Testis (tissue), 2 donors: ENCODE data around the gene TMEM239.

ENCODE experiments used
- POLR2A ChIP-seq: fragments of 450-650 bp; IDR thresholded peaks from one replicate; pipeline ENCODE4 v1.6.1; 2017; ENCODE audit warnings: antibody characterized with exemption, mild to moderate bottlenecking, moderate library complexity
- TF ChIP-seq, protein P1 (sequence below), 3 experiments: fragments of 450-650 bp in 2 of 3; fragments of 200-600 bp in 1 of 3; sonication (generic) in 1 of 3; IDR thresholded peaks; one replicate each; pipeline ENCODE4 v1.5.1; 2016 to 2019; ENCODE audit warnings: antibody characterized with exemption in 3 of 3, mild to moderate bottlenecking in 2 of 3, moderate library complexity in 1 of 3

GRCh38 chr20:2840967-2841531 is 24.9 kb downstream of the TMEM239 start:
- TF ChIP-seq, protein P1, sequence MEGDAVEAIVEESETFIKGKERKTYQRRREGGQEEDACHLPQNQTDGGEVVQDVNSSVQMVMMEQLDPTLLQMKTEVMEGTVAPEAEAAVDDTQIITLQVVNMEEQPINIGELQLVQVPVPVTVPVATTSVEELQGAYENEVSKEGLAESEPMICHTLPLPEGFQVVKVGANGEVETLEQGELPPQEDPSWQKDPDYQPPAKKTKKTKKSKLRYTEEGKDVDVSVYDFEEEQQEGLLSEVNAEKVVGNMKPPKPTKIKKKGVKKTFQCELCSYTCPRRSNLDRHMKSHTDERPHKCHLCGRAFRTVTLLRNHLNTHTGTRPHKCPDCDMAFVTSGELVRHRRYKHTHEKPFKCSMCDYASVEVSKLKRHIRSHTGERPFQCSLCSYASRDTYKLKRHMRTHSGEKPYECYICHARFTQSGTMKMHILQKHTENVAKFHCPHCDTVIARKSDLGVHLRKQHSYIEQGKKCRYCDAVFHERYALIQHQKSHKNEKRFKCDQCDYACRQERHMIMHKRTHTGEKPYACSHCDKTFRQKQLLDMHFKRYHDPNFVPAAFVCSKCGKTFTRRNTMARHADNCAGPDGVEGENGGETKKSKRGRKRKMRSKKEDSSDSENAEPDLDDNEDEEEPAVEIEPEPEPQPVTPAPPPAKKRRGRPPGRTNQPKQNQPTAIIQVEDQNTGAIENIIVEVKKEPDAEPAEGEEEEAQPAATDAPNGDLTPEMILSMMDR (IDR thresholded peaks at IDR 0.05) = no peak
- no peak for TF ChIP-seq POLR2A
